ENCODE measurements around the gene GZF1.

DNA sequence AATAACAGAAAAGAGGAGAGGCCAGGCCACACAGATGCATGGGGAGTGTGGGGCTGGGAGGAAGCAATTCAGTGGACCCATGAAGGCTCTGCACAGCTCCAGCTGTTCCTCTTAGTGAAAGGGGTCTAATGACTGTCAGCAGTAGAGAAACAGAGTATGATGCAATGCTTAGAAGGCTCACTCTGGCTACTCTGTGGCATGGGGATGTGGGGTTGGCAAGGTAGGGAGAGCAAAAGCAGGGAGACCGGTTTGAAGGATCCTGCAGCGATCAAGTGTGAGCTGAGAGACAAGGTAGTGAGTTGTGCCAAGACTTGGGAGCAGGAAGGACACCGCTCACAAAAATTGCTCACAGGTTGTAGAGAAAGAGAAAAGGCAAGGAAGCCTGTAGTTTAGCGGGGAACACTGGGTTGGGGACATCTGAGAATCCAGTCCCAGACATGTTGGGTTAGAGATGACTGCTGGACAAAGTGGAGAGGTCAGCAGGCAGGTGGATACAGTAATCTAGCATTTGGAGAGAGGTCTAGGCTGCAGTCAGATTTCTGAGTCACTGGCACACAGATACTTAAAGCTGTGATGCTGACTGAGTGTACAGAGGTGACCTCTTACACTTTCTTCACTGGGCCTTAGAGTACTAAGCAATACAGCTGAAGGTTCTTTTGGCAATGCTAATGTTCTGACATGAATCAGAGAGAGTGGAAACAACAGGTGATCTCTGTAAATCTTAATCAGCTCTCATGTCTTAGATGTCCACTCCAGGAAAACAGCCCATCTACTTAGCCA, 32.2 kb downstream of the GZF1 start:
- TF ChIP-seq, protein P1, sequence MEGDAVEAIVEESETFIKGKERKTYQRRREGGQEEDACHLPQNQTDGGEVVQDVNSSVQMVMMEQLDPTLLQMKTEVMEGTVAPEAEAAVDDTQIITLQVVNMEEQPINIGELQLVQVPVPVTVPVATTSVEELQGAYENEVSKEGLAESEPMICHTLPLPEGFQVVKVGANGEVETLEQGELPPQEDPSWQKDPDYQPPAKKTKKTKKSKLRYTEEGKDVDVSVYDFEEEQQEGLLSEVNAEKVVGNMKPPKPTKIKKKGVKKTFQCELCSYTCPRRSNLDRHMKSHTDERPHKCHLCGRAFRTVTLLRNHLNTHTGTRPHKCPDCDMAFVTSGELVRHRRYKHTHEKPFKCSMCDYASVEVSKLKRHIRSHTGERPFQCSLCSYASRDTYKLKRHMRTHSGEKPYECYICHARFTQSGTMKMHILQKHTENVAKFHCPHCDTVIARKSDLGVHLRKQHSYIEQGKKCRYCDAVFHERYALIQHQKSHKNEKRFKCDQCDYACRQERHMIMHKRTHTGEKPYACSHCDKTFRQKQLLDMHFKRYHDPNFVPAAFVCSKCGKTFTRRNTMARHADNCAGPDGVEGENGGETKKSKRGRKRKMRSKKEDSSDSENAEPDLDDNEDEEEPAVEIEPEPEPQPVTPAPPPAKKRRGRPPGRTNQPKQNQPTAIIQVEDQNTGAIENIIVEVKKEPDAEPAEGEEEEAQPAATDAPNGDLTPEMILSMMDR (conservative IDR thresholded peaks at IDR 0.05), result no peak
- no peak for TF ChIP-seq ZFX (IDR thresholded peaks at IDR 0.05)

All from C4-2B (cell line).